Tibial artery (tissue), 4 donors: Measurements from ENCODE around the gene TSNAX.
A peak's percentile ranks its signal among the peaks of the same experiment; 100 is the strongest.

ENCODE experiments used
- DNase-seq, 2 donors: peaks; one replicate each; pipeline ENCODE4 v3.0.0-alpha.2; 2019
- H3K27ac ChIP-seq, 2 donors: fragments of 200-600 bp; sonication (generic) in 1 of 2; 1 replicate in 1 of 2; 2 replicates in 1 of 2; pipeline ENCODE4 v1.5.1; 2018 to 2019; ENCODE audit warnings: mild to moderate bottlenecking in 1 of 2
- H3K27me3 ChIP-seq, 2 donors: fragments of 200-600 bp; sonication (generic) in 1 of 2; one replicate each; pipeline versions ENCODE4 v1.5.1 to v1.6.0; 2016 to 2019
- H3K36me3 ChIP-seq, 3 donors: fragments of 200-600 bp; sonication (generic) in 2 of 3; one replicate each; pipeline ENCODE4 v1.5.1; 2016 to 2019; ENCODE audit warnings: mild to moderate bottlenecking in 2 of 3
- H3K4me1 ChIP-seq, 4 donors: fragments of 200-600 bp; sonication (generic) in 2 of 4; 1 replicate in 3 of 4; 2 replicates in 1 of 4; pipeline ENCODE4 v1.5.1; 2016 to 2019
- H3K4me3 ChIP-seq, 2 donors: fragments of 200-600 bp; sonication (generic) in 1 of 2; 1 replicate in 1 of 2; 2 replicates in 1 of 2; pipeline ENCODE4 v1.5.1; 2018 to 2019; ENCODE audit warnings: mild to moderate bottlenecking in 2 of 2
- H3K9me3 ChIP-seq, 3 donors: fragments of 200-600 bp; sonication (generic) in 1 of 3; one replicate each; pipeline ENCODE4 v1.5.1; 2016 to 2019
- CTCF ChIP-seq, 2 experiments: fragments of 200-600 bp in 1 of 2; fragments of 450-650 bp in 1 of 2; IDR thresholded peaks; one replicate each; pipeline ENCODE4 v1.5.1; 2017 to 2019; ENCODE audit warnings: antibody characterized with exemption in 2 of 2, mild to moderate bottlenecking in 1 of 2, moderate library complexity in 1 of 2
- intact Hi-C: fragments of 100-400 bp; cut with DNase I; formaldehyde crosslinking; loops from one replicate; pipeline ENCODE4 v1.15.0; 2023; ENCODE audit warnings: low total_unique reads

The TSNAX gene

DNA sequence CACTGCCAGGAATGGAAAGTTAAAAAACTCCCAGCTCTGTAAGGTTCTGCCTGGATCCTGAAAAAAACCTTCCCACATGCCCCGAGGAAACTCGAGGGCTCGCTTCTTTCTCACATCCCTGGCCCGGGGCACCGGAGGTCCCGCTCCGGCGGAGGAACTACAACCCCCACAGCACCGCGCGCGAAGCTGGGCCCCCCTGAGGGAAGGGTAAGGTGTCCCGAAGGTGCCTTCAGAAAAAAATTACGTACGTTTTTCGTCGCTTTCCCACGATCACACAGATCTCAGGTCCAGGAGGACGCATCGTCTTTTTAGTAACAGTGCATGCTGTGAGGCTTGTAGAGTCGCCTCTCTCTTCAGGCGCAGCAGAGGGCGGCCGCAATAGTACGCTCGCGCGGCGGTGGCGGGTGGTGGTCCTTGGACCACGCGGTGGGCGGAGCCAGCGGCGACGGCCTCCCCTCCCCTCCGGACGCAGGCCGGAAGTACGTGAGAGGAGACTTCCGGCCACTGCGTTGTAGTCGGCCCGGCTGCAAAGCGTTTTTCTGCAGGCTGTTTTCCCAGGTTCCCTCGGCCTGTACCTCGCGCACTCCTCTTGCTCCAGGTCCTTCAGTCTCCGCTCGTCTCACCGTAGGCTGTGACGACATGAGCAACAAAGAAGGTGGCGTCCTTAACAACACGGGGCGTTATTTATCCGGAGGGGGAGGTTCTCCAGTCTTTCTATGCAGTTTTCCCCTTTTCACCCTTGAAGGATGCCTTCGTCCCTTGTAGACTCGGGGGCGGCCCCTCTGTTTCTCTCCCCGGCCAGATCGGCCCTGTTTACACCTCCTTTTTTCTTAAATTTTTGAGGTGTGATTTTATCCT lies at the start of gene TSNAX:
TSNAX (plus strand) TSS at position 498 of the 858 bp plus-strand sequence; CDS start at position 640, 142 bp downstream.
- Histone ChIP-seq H3K9me3 (no peaks in the 10 kb centered on the region), H3K4me1 (peaks cover 0 to 42% (median 14%) of the 10 kb centered on the region in 4 donors), H3K27me3 (no peaks in the 10 kb centered on the region), H3K27ac (peak within 1 kb of the TSS; percentile 92 to 94), H3K4me3 (peak within 1 kb of the TSS; percentile 81 to 87), H3K36me3 (peaks cover 0 to 15% (median 3%) of the 10 kb centered on the region in 3 donors)
- intact Hi-C loops: loop anchor here (5.0 kb wide), 1 partner anchor 106 kb away; the partner anchor contains the start of gene EGLN1
- DNase-seq: peak; percentile 87 to 94
- TF ChIP-seq CTCF (IDR thresholded peaks at IDR 0.05): no peak

- Histone ChIP-seq H3K36me3 (no peaks in the 10 kb centered on the region), H3K4me1 (no peaks in the 10 kb centered on the region), H3K9me3 (no peaks in the 10 kb centered on the region), H3K27ac (no peak overlapping the region), H3K4me3 (no peak overlapping the region), H3K27me3 (no peaks in the 10 kb centered on the region)
- intact Hi-C loops: no loop called here
- DNase-seq: no peak
- TF ChIP-seq CTCF (IDR thresholded peaks at IDR 0.05): no peak
Observed at GRCh38 chr1:231478811-231479210, 49.7 kb upstream of the TSNAX start.

GRCh38 chr1:231480008-231480407 lies 48.5 kb upstream of the TSNAX start:
- no peaks in the 10 kb centered on the region for H3K4me1 ChIP-seq
- H3K9me3 ChIP-seq: no peaks in the 10 kb centered on the region
- no peak overlapping the region for H3K4me3 ChIP-seq
- intact Hi-C loops: no loop called here
- H3K27me3 ChIP-seq: no peaks in the 10 kb centered on the region
- DNase-seq: no peak
- no peak for TF ChIP-seq CTCF (IDR thresholded peaks at IDR 0.05)
- H3K36me3 ChIP-seq: no peaks in the 10 kb centered on the region
- no peak overlapping the region for H3K27ac ChIP-seq

DNA sequence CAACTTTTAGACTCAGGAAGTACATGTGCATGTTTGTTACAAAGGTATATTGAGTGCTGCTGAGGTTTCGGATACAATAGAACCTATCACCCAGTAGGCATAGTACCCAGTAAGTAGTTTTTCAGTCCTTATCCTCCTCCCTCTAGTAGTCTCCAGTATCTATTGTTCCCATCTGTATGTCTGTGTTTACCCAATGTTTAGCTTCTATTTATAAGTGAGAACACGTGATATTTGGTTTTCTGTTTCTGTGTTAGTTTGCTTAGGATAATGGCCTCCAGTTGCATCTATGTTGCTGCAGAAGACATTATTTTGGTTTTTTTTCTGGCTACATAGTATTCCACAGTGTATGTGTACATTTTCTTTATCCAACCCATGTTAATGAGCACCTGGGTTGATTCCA lies 47.2 kb upstream of the TSNAX start:
- no peak for DNase-seq
- Histone ChIP-seq H3K4me3 (no peak overlapping the region), H3K4me1 (no peaks in the 10 kb centered on the region), H3K27me3 (no peaks in the 10 kb centered on the region), H3K36me3 (no peaks in the 10 kb centered on the region), H3K27ac (no peak overlapping the region), H3K9me3 (no peaks in the 10 kb centered on the region)
- TF ChIP-seq CTCF (IDR thresholded peaks at IDR 0.05): no peak
- intact Hi-C loops: no loop called here

- no peak for TF ChIP-seq CTCF (IDR thresholded peaks at IDR 0.05)
- Histone ChIP-seq H3K27me3 (no peaks in the 10 kb centered on the region), H3K4me3 (no peak overlapping the region), H3K4me1 (no peaks in the 10 kb centered on the region), H3K9me3 (no peaks in the 10 kb centered on the region), H3K36me3 (no peaks in the 10 kb centered on the region), H3K27ac (no peak overlapping the region)
- intact Hi-C loops: no loop called here
- DNase-seq: no peak
Observed at GRCh38 chr1:231485029-231485784, 43.3 kb upstream of the TSNAX start.
